Measurements from ENCODE around the gene PRSS21.

Gene PRSS21

GRCh38 chr16:2846511-2847310 is 29.7 kb downstream of the PRSS21 start:
- no peak for DNase-seq

- DNase-seq, result no peak
Measured at GRCh38 chr16:2848933-2849725, 32.1 kb downstream of the PRSS21 start.

DNA sequence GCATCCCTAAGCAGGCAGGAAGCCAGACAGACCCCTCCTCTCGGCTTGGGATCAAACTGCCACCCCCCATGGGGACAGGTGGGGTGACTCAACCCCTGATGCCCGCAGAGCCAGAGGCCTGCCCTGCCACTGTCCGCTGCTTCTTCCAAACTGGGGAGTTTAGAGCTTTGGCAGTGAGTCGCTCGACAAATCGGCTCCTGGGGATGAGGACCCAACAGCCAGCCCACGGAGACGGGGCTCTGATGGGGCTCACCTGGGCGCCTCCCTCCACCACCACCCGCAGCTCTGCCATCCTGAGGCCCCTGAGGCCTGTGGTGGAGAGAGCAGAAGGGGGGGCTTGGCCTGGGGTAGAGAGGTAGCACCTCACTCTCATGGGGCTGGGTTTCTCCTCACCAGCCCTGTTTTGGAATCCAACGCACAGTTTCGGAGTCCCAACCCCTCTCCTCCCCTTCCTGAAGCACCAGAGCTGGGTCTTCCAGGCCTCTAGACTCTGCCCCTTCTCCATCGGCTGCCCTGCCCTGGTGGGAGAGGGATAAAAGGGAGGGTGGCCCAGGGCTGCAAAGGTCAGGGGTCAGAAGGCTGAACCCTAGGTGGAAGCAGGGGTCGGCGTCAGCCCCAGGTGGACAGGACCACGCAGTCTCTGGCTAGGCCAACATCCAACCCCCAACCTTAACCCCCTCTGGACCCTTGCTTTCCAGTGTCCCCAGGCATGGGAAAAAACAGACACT is 35.1 kb downstream of the PRSS21 start:
- no peak for DNase-seq

DNA sequence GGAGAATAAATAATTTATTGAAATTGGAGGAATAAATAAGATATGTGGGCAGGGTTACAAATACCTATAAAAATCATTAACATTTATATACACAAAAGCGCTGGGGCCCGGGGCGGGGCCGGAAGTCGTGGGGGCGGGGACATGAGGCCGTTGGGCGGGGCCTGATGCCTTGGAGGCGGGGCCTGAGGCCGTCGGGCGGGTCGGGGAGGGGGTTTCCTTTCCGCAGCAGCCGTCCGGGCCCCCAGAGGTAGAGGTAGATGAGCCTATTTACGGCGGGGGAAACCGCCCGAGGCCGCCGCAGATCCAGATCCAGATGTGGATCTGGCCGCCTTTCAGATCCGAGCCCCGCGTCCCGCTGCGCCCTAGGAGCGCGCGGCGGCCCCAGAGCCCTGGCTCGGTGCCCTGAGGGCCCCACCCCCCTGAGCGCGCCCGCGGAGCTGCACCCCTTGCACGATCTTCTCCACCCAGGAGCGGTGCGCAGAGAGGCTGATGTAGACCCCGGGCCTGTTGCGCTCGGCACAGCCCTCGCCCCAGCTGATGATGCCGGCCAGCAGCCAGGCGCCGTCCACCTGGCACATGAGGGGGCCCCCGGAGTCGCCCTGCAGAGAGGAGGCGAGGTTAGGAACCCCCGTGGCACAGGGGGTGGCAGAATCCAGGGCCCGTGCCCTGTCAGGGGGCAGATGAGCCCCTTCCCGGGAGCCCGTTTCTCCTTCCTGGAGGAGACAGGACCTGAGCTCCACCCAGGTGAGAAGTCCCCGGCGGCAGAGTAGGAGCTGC is 35.9 kb downstream of the PRSS21 start:
- no peak for DNase-seq

DNA sequence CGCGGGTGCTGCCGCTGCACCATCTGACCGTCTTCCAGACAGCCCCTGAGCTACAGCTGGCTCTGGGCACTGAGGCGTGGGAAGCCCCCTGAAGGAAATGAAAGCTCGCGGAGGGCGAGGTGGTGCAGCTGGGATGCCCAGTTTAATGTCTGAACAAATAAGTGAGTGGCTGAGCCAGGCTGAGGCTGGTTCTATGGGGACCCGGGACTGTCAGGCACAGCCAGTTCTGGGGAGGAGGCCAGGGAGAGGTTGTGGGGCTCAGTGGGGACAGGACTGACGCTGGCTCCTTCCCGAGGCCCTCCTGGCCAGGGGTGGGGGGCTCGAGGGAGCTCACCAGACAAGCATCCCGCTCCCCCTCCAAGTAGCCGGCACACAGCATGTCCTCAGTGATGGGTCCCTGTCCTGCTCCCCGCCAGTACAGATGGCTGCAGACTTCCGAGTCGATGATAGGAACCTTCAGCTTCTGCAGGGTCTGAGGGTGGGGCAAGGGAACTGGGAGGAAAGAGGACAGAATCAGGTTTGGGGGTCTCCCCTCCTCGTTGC is 36.6 kb downstream of the PRSS21 start:
- DNase-seq, result no peak

DNA sequence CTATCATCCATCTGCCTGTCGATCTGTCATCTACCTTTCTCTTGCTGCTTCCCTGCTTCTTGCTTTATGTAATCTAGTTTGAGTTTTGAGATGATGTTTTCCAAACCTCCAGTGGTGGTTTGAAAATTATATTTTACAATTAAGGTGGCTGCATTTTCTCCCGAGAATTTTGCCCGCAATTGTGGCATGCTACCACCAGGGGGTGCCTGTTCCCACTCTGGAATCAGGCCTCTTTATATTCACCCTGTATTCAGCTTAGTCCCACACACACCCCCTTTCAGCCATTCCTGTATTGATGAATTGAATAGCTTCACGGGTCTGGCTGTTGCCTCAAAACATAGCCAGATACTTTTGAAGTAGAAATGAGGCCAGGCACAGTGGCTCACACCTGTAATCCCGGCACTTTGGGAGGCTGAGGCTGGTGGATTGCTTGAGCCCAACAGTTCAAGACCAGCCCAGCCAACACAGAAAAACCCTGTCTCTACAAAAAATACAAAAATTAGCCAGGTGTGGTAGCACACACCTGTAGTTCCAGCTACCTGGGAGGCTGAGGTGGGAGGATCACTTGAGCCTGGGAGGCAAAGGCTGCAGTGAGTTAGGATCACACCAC is 37.8 kb downstream of the PRSS21 start:
- DNase-seq, result no peak

- no peak for DNase-seq
Measured at GRCh38 chr16:2855536-2855935, 38.5 kb downstream of the PRSS21 start.

GRCh38 chr16:2856061-2856670 is 39.1 kb downstream of the PRSS21 start:
- DNase-seq, result no peak

DNA sequence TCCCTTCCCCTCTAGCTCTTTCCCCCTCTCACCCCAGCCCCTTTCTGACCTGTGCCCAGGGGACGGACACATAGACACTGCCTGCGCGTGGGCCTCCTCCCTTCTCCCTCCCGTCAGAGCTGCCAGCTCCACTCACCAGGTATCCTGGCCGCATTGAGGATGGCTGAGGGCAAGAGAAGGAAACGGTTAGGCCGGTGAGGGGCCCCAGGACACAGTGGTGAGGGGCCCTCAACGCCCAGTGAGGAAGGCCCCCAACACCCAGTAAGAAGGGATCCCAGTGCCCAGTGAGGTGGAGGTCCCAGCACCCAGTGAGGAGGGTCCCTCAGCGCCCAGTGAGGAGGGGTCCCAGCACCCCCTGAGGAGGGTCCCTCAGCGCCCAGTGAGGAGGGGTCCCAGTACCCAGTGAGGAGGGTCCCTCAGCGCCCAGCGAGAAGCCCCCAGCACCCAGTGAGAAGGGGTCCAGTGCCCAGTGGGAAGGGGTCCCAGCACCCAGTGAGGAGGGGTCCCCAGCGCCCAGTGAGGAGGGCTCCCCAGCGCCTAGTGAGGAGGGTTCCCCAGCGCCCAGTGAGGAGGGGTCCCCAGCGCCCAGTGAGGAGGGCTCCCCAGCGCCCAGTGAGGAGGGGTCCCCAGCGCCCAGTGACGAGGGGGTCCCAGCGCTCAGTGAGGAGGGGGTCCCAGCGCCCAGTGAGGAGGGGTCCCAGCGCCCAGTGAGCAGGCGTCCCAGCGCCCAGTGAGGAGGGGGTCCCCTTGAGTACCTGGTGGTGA is 39.8 kb downstream of the PRSS21 start:
- no peak for DNase-seq

GRCh38 chr16:2857451-2858244 is 40.6 kb downstream of the PRSS21 start, which contains the start of gene PRSS22:
Gene PRSS22, minus strand, starts transcription at chr16:2858170. Its CDS starts 66 bp downstream, at chr16:2858104.
- no peak for DNase-seq

GRCh38 chr16:2858245-2859025 is 41.4 kb downstream of the PRSS21 start:
- DNase-seq, result no peak

- DNase-seq, result no peak
Measured at GRCh38 chr16:2859686-2860265, 42.7 kb downstream of the PRSS21 start.

DNA sequence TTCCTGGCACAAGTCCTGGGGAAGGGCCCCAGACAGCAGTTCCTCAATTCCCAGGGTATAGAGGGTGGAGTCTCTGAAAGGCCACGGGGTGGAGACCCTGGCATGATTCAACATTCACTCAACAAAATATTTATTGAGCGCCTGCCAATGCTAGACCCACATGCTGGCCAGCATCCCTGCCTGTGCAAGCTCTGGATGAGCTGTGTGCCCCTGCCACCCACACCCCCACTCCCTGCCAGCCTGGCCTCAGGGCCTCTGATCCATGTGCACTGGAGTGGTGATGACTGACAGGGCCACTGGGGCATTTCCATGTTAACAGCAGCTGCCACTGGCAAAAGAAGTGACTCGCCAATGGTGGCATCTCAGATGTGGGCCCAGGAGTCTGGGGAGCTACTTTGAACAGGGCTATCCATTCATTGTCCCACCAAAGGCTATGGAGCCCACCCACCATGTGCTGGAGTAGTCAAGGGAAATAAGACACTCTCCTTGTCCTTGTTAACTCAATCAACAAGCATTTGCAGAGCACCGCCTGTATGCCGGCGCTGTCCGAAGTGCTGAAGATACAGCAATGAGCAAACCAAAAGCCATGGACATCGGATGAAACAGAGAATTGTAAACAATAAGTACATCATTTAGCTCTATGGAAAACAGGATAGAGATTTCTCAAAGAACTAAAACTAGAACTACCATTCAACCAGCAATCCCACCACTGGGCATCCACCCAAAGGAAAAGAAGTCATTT is 44.0 kb downstream of the PRSS21 start:
- no peak for DNase-seq

- DNase-seq, result no peak
Measured at GRCh38 chr16:2865651-2866050, 48.6 kb downstream of the PRSS21 start.

DNA sequence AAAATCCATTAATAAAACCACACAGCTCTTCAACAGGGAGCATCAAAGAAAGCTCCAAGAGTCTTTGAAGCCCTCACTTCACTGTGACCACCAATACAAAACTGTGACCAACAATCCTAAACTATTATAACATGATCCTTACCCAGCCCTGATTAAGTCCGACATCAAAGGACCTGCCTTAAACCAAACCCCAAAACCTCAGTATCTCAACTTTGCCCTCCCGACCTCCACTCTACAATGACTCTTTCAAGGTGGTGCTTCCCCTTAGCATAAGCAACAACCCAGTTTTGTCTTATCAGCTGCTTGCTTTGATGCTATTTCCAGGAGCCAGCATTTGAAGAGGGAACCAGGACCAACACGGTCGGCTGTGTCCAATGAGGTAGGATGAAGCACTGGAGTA is 49.4 kb downstream of the PRSS21 start:
- DNase-seq, result no peak

- DNase-seq, result no peak
Measured at GRCh38 chr16:2867661-2867986, 50.6 kb downstream of the PRSS21 start.

DNA sequence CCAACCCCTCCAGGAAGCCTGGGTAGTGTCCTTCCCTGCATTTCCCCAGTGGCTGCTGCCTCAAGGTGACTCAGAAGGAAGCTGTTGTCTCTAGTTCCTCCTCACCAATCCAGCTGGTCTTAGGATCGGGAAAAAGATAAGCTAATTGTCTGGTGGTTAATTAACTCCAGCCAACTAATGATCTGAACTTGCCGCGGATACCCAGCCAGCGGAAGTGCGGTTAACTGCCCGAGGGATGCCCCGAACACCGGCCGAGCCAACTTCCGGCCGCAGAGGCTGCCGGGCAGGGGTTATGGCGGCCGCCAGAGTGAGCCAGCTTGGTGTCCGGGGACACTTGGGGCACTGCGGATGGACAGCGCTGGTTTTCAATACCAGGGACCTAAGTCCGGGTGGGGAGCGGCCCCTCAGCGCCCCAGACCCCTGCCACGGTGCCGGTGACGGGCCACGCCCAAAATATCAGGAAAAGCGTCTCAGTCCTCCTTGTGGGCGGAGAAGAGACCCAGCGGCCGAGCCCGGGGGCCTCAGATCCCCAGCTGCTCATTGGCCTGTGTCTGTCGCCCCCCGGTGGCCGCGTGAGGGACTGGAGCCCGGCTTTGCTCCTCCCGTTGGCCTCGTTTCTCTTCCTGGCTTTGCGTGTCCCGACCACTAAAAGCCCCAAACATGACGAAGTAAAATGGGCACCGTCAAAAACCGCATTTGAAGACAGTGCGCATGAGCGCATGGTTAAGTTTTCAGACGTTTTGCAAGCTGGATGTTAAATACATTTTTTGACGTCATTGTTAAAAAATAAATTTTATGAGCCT is 51.2 kb downstream of the PRSS21 start:
- DNase-seq, result peak; percentile 97
